Erythroblast (primary cell): ENCODE data around the gene MST1.

Experiments used
- GATA1 ChIP-seq: IDR thresholded peaks from 2 replicates; pipeline ENCODE4 v1.6.1; 2011; ENCODE audit warnings: low read depth, mild to moderate bottlenecking, control low read depth, low read length, moderate library complexity
- POLR2A ChIP-seq: IDR thresholded peaks from 2 replicates; pipeline ENCODE4 v1.6.1; 2011; ENCODE audit warnings: mild to moderate bottlenecking, low read length

DNA sequence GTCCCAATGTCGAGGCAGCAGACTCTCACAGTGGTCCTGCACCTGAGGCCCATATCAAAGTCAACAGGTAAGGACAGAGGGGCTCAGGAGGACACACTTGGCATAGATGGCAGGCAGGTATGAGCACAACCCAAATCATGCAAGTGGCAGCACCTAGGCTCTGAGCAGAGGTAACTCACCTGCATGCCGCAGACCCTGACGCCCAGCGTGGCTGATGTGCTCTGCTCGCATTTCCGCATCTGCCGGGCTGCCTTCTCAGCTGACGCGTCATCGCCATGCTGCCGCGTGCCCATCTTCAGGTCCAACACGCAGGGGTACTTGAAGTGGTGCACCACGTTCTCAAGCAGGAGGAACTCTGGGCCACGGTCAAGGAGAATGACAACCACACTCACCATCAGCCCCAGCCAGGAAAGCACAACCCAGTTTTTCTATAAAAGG, 38.7 kb upstream of the MST1 start:
- TF ChIP-seq POLR2A, result no peak
- TF ChIP-seq GATA1, result no peak
